Natural killer cell (primary cell): ENCODE measurements around the gene RNF181. TPM values are rescaled to one million over a fixed set of nuclear protein-coding genes. Genes with fewer than 3 reads are reported as not detected.
"Not testable (repeated sequence)": the region's sequence is repeated elsewhere in the genome, so short reads cannot be mapped to it uniquely, and the experiment has no call there.

Experiments used
- ATAC-seq, 3 donors: fragments of 150-1000 bp in 2 of 3; fragments of 200-7000 bp in 1 of 3; cut with Tn5 transposase; 1 replicate in 1 of 3; 2 replicates in 2 of 3; pipeline ENCODE4 v1.10.0; 2021; ENCODE audit warnings: mild to moderate bottlenecking in 2 of 3, moderate library complexity in 2 of 3
- DNase-seq, 2 donors: peaks; one replicate each; pipeline versions ENCODE4 v3.0.0 to v3.0.0-alpha.2; 2013 to 2021; ENCODE audit warnings: mixed read lengths in 1 of 2
- H3K27ac ChIP-seq: one replicate; pipeline ENCODE4 v1.5.1; 2013; ENCODE audit warnings: mild to moderate bottlenecking, low read length
- H3K27me3 ChIP-seq: one replicate; pipeline ENCODE4 v1.6.1; 2013; ENCODE audit warnings: low read length; ENCODE audit not compliant: control insufficient read depth, insufficient read depth
- H3K36me3 ChIP-seq: one replicate; pipeline ENCODE4 v1.6.1; 2013; ENCODE audit warnings: low read length; ENCODE audit not compliant: control insufficient read depth, insufficient read depth
- H3K4me1 ChIP-seq: one replicate; pipeline ENCODE4 v1.6.1; 2013; ENCODE audit warnings: low read length; ENCODE audit not compliant: control insufficient read depth, insufficient read depth
- H3K4me3 ChIP-seq: one replicate; pipeline ENCODE4 v1.5.1; 2013; ENCODE audit warnings: low read length
- H3K9me3 ChIP-seq: one replicate; pipeline ENCODE4 v1.6.1; 2013; ENCODE audit warnings: low read length; ENCODE audit not compliant: control insufficient read depth, insufficient read depth
- H3K27ac Mint-ChIP-seq, 2 donors: one replicate each; pipeline ENCODE4 v1.8.0; 2022; ENCODE audit warnings: mild to moderate bottlenecking in 2 of 2, mixed read lengths in 2 of 2, moderate library complexity in 1 of 2
- H3K27me3 Mint-ChIP-seq, 2 donors: one replicate each; pipeline ENCODE4 v1.8.0; 2022; ENCODE audit warnings: low read depth in 2 of 2, mixed read lengths in 2 of 2
- H3K36me3 Mint-ChIP-seq: one replicate; pipeline ENCODE4 v1.8.0; 2022; ENCODE audit warnings: mixed read lengths
- H3K4me1 Mint-ChIP-seq, 2 donors: one replicate each; pipeline ENCODE4 v1.8.0; 2022; ENCODE audit warnings: mixed read lengths in 2 of 2
- H3K4me3 Mint-ChIP-seq: one replicate; pipeline ENCODE4 v1.8.0; 2022; ENCODE audit warnings: mild to moderate bottlenecking, moderate library complexity, mixed read lengths
- H3K9me3 Mint-ChIP-seq, 2 donors: one replicate each; pipeline ENCODE4 v1.8.0; 2022; ENCODE audit warnings: mixed read lengths in 2 of 2
- WGBS: methylation state at CpG from one replicate; pipeline ENCODE4 v1.1.7; 2013; ENCODE audit warnings: missing lambda C conversion rate; ENCODE audit not compliant: insufficient coverage; 5-methylcytosine and 5-hydroxymethylcytosine counted together
- intact Hi-C: fragments of 100-400 bp; cut with micrococcal nuclease; formaldehyde crosslinking; loops from one replicate; pipeline ENCODE4 v1.14.2; 2022
- total RNA-seq, 4 donors: library from RNA; stranded (reverse); fragments of 120-200 nt in 1 of 4; gene quantifications; one replicate each; pipeline versions ENCODE4 v1.2.3 to v1.2.4, GENCODE V29; 2013 to 2022
- TF ChIP-seq, protein P1 (sequence below): fragments of 200-600 bp; IDR thresholded peaks from one replicate; pipeline ENCODE4 v1.8.0; 2022; ENCODE audit warnings: antibody characterized with exemption

The RNF181 gene
- total RNA-seq, 3 donors from 2014 or later (not counting 1 experiment from before 2014, with no cell fraction given) = 65.0 to 75.0 (median 66.7) TPM

DNA sequence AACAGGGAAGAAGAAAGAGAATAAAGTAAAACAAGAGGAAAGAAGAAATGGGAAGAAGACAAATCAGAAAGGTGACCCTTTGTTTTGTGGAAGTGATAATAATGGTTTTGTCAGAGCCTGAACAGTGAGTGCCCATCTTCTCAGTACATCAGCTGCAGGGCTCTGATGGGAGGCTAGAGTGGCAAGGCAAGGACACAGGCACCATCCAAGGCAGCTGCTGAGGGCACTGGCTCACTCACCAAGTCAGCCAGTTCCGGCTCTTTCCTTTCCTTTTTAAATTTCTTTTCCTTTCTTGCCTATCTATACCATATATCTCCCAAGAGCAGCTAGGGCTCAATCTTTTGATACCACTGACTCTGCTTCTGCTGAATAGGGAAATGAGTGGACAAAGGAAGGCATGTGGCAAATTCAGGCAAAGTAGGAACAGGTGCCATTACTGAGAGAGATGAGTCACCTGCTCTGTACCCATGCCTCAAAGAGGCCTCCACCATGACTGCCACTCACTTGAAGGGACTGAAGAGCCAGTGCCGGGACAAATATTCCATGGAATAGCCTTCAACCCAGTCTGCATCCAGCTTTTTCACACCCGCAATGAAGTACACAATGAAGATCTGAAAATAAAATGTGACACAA lies 40.4 kb upstream of the RNF181 start:
- no peak overlapping the region for H3K4me3 ChIP-seq
- no peaks in the 10 kb centered on the region for H3K27me3 ChIP-seq
- intact Hi-C loops = no loop called here
- H3K9me3 Mint-ChIP-seq = no peaks in the 10 kb centered on the region
- peaks cover 9 to 22% of the 10 kb centered on the region in 2 donors for H3K4me1 Mint-ChIP-seq
- H3K36me3 Mint-ChIP-seq = no peaks in the 10 kb centered on the region
- H3K27ac ChIP-seq = no peak overlapping the region
- no peaks in the 10 kb centered on the region for H3K9me3 ChIP-seq
- no peaks in the 10 kb centered on the region for H3K27me3 Mint-ChIP-seq
- peaks cover 2% of the 10 kb centered on the region for H3K4me1 ChIP-seq
- TF ChIP-seq, protein P1, sequence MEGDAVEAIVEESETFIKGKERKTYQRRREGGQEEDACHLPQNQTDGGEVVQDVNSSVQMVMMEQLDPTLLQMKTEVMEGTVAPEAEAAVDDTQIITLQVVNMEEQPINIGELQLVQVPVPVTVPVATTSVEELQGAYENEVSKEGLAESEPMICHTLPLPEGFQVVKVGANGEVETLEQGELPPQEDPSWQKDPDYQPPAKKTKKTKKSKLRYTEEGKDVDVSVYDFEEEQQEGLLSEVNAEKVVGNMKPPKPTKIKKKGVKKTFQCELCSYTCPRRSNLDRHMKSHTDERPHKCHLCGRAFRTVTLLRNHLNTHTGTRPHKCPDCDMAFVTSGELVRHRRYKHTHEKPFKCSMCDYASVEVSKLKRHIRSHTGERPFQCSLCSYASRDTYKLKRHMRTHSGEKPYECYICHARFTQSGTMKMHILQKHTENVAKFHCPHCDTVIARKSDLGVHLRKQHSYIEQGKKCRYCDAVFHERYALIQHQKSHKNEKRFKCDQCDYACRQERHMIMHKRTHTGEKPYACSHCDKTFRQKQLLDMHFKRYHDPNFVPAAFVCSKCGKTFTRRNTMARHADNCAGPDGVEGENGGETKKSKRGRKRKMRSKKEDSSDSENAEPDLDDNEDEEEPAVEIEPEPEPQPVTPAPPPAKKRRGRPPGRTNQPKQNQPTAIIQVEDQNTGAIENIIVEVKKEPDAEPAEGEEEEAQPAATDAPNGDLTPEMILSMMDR = no peak
- no peak overlapping the region for H3K4me3 Mint-ChIP-seq
- DNase-seq = no peak
- H3K27ac Mint-ChIP-seq = no peak overlapping the region
- H3K36me3 ChIP-seq = peaks cover 43% of the 10 kb centered on the region
- ATAC-seq = no peak
- 90% methylated on average over 3 of the region's 3 CpGs for WGBS

DNA sequence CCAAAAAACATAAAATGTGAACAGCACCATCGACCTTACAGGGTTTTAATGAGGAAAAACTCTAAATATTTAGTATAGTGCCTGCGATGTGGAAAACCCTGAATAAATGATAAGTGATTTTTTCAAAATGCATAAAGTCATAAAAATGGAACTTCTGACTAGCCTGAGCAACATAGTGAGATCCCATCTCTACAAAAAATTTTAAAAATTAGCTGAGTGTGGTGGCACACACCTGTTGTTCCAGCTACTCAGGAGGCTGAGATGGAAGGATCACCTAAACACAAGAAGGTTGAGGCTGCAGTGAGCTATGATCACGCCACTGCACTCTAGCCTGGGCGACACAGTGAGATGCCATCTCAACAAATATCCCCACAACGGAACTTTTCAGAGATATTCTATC lies 38.4 kb upstream of the RNF181 start:
- intact Hi-C loops = no loop called here
- Histone ChIP-seq H3K4me3 (no peak overlapping the region), H3K9me3 (no peaks in the 10 kb centered on the region), H3K36me3 (peaks cover 29% of the 10 kb centered on the region), H3K27me3 (no peaks in the 10 kb centered on the region), H3K4me1 (peaks cover 15% of the 10 kb centered on the region), H3K27ac (no peak overlapping the region)
- Mint-ChIP-seq H3K4me3 (no peak overlapping the region), H3K9me3 (no peaks in the 10 kb centered on the region), H3K4me1 (peaks cover 19 to 30% of the 10 kb centered on the region in 2 donors), H3K27ac (no peak overlapping the region), H3K36me3 (no peaks in the 10 kb centered on the region), H3K27me3 (no peaks in the 10 kb centered on the region)
- ATAC-seq (no peak), DNase-seq (no peak)
- WGBS = 94% methylated on average over 5 of the region's 5 CpGs
- TF ChIP-seq, protein P1 = no peak

DNA sequence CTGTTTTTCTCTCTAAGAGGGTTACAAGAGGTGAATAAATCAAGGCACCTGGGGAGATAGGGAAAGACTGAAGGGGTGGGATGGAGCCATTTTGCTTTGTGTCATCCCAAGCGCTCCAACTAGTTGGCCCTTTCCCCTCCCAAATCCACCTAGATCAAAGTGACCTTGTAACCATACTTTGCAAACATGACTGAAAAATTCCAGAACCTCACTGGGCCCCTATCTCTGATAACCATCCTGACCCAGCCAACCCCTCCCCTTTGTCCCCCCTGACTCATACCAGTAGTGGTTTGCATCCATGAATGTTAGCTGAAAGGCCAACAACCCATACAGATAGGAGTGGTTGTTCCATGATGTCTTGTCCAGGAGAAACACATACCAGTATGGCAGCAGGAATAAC lies 37.4 kb upstream of the RNF181 start:
- Histone ChIP-seq H3K36me3 (peaks cover 19% of the 10 kb centered on the region), H3K4me3 (no peak overlapping the region), H3K4me1 (peaks cover 17% of the 10 kb centered on the region), H3K27ac (no peak overlapping the region), H3K27me3 (no peaks in the 10 kb centered on the region), H3K9me3 (no peaks in the 10 kb centered on the region)
- no peaks in the 10 kb centered on the region for H3K36me3 Mint-ChIP-seq
- H3K27me3 Mint-ChIP-seq = no peaks in the 10 kb centered on the region
- no peak for ATAC-seq
- no peaks in the 10 kb centered on the region for H3K9me3 Mint-ChIP-seq
- WGBS = 92% methylated on average over 1 of the region's 1 CpG
- DNase-seq = no peak
- TF ChIP-seq, protein P1 = no peak
- peaks cover 19 to 27% of the 10 kb centered on the region in 2 donors for H3K4me1 Mint-ChIP-seq
- H3K4me3 Mint-ChIP-seq = no peak overlapping the region
- H3K27ac Mint-ChIP-seq = peak overlapping the region in 1 of 2 donors; percentile 29
- intact Hi-C loops = no loop called here

DNA sequence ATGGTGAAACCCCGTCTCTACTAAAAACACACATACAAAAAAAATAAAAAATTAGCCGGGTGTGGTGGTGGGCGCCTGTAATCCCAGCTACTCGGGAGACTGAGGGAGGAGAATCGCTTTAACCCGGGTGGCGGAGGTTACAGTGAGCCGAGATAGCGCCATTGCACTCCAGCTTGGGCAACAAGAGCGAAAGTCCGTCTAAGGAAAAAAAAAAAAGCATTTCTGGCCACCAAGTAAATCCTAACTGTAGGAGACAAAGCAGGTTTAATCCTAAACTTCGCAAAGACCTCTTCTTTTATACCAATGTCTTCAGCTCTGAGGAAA lies 35.2 kb upstream of the RNF181 start:
- not testable (repeated sequence) for H3K36me3 Mint-ChIP-seq, ATAC-seq, H3K9me3 Mint-ChIP-seq, H3K9me3 ChIP-seq, DNase-seq, H3K27ac ChIP-seq, H3K36me3 ChIP-seq, H3K27me3 ChIP-seq, H3K27me3 Mint-ChIP-seq, H3K4me3 ChIP-seq
- intact Hi-C loops = loop anchor here (2.0 to 5.0 kb wide), 2 partner anchors 42 to 232 kb away; partner anchors contain the start of gene TMEM150A
- peaks cover 17% of the 10 kb centered on the region for H3K4me1 ChIP-seq
- 88% methylated on average over 12 of the region's 12 CpGs for WGBS
- Mint-ChIP-seq H3K4me3 (peak overlapping the region; percentile 95), H3K4me1 (peaks cover 19 to 24% of the 10 kb centered on the region in 2 donors), H3K27ac (peak overlapping the region in 1 of 2 donors; percentile 95)
